ENCODE data around the gene SLC26A1. TPM values are rescaled to one million over a fixed set of nuclear protein-coding genes. Genes with fewer than 3 reads are reported as not detected.

SLC26A1 gene
- total RNA-seq, 2 donors from 2014 or later, result 1.6 TPM

DNA sequence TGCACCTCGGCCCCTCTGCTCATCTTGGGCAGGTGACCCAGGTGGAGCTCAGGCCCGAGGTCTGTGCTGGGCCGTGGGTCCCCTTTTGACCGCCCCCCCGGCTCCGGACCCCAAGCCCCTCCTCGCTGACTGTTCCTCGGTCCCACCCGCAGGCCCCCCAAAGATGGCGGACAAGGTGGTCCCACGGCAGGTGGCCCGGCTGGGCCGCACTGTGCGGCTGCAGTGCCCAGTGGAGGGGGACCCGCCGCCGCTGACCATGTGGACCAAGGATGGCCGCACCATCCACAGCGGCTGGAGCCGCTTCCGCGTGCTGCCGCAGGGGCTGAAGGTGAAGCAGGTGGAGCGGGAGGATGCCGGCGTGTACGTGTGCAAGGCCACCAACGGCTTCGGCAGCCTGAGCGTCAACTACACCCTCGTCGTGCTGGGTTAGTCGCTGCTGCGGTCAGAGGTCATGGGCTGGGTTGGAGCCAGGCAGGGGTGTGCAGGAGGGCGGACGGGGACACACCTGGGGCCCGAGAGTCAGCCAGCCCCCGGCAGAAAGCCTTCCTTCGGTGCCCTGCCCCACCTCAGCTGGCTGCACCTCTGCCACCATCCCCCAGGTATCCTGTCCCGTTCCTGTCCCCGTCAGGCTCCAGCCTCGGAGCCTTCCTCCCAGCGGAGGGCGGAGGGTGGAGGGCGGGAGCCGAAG is 29.0 kb upstream of the SLC26A1 start:
- H3K36me3 ChIP-seq (replicated peaks in 1 of 2; ENCODE audit: insufficient read depth in 1 of 2, low read depth in 2 of 2), result peaks cover 4 to 5% of the 10 kb centered on the region in 2 donors
- TF ChIP-seq POLR2A (IDR thresholded peaks at IDR 0.05) (no peak), CTCF (IDR thresholded peaks at IDR 0.05) (no peak)
- no peak overlapping the region for H3K4me3 ChIP-seq
- H3K4me1 ChIP-seq, result peaks cover 12% of the 10 kb centered on the region
- ATAC-seq, result no peak
- H3K27ac ChIP-seq, result no peak overlapping the region
- no peak for DNase-seq
- intact Hi-C loops (cut with DNase I), result no loop called here
- H3K9me3 ChIP-seq, result no peaks in the 10 kb centered on the region
- no peaks in the 10 kb centered on the region for H3K27me3 ChIP-seq
- WGBS, 2 donors, result 80 to 91% methylated on average over 1 to 33 of the region's 46 CpGs

DNA sequence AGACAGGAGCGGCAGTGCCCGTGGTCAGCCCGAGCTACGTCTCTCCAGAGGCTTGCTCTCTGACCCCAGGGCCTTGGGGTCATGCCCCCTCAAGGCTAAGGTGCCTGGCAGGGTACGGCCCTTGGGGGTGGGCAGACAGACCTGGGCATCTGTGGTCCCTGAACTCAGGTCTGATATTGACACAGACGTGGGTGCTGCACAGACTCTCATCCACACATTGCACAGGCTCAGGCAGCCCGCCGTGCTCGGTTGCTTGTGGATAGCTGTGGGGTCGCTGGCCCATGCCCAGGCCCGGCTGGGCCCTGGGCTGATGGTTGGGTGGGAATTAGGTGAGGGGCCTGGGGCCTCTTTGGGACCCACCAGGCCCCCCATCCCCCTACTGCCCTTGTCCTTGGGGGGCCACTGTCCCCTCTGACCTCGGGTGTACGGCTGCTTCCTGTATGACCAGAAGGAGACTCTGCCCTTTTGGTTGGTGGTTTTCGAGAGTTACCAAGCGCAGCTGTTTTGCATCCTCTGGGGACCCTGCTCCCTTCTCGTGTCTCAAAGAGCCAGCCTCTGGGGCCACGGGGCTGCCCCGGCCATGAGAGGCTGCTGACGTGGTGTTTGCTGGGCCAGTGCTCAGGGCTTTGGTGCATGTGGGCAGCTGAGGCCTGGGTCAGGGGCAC is 28.3 kb upstream of the SLC26A1 start:
- TF ChIP-seq CTCF (IDR thresholded peaks at IDR 0.05) (no peak), POLR2A (IDR thresholded peaks at IDR 0.05) (no peak)
- Histone ChIP-seq H3K4me3 (no peak overlapping the region), H3K27me3 (no peaks in the 10 kb centered on the region), H3K9me3 (no peaks in the 10 kb centered on the region), H3K4me1 (peaks cover 9% of the 10 kb centered on the region), H3K36me3 (replicated peaks in 1 of 2; ENCODE audit: insufficient read depth in 1 of 2, low read depth in 2 of 2) (peaks cover 4 to 5% of the 10 kb centered on the region in 2 donors), H3K27ac (no peak overlapping the region)
- no peak for DNase-seq
- WGBS, 2 donors, result 91% methylated on average over 19 of the region's 19 CpGs; no CpG with 5 or more reads in 1 of the 2 donors
- no peak for ATAC-seq
- intact Hi-C loops (cut with DNase I), result no loop called here

- Histone ChIP-seq H3K36me3 (replicated peaks in 1 of 2; ENCODE audit: insufficient read depth in 1 of 2, low read depth in 2 of 2) (peaks cover 2 to 5% of the 10 kb centered on the region in 2 donors), H3K27me3 (no peaks in the 10 kb centered on the region), H3K4me3 (no peak overlapping the region), H3K27ac (no peak overlapping the region), H3K4me1 (peaks cover 10% of the 10 kb centered on the region), H3K9me3 (no peaks in the 10 kb centered on the region)
- ATAC-seq, result no peak
- 86 to 92% methylated on average over 12 to 23 of the region's 23 CpGs for WGBS, 2 donors
- no peak for DNase-seq
- intact Hi-C loops (cut with DNase I), result no loop called here
- TF ChIP-seq POLR2A (IDR thresholded peaks at IDR 0.05) (no peak), CTCF (IDR thresholded peaks at IDR 0.05) (no peak)
These were observed 26.7 kb upstream of the SLC26A1 start for GRCh38 chr4:1019729-1020470.

DNA sequence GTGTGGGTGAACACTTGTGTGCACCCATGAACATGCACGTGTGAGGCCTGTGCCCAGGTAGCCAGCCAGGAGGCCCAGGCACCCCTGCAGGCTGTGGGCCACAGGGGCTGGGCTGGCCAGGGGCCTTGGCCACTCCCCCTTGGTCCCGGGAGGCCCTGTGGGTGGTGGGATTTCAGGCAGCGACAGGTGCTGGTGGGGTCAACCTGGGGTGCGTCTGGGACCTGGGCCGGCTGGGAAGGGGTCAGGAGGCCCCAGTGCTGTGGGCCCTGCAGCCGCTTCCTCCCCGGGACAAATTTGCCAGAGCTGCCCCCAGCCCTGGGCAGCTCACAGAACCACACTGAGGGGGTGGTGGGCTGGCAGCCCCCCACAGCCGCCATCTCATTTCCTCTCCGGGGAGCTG is 26.1 kb upstream of the SLC26A1 start:
- Histone ChIP-seq H3K9me3 (no peaks in the 10 kb centered on the region), H3K4me1 (peaks cover 10% of the 10 kb centered on the region), H3K27me3 (no peaks in the 10 kb centered on the region), H3K4me3 (no peak overlapping the region), H3K36me3 (replicated peaks in 1 of 2; ENCODE audit: insufficient read depth in 1 of 2, low read depth in 2 of 2) (peaks cover under 1 to 1% of the 10 kb centered on the region in 2 donors), H3K27ac (no peak overlapping the region)
- TF ChIP-seq POLR2A (IDR thresholded peaks at IDR 0.05) (no peak), CTCF (IDR thresholded peaks at IDR 0.05) (no peak)
- ATAC-seq (no peak), DNase-seq (no peak)
- WGBS, 2 donors, result 65 to 100% methylated on average over 2 to 8 of the region's 9 CpGs
- intact Hi-C loops (cut with DNase I), result no loop called here

All from body of pancreas (tissue), 4 donors.